Measurements from ENCODE around the gene GBA3. TPM values are rescaled to one million over a fixed set of nuclear protein-coding genes. Genes with fewer than 3 reads are reported as not detected.

Gene GBA3
- total RNA-seq, 4 donors from 2014 or later = 0.33 to 0.89 (median 0.77) TPM

GRCh38 chr4:22736912-22737311, 44.2 kb downstream of the GBA3 start:
- no peak for TF ChIP-seq POLR2A (IDR thresholded peaks at IDR 0.05)
- intact Hi-C loops (cut with DNase I) = no loop called here

GRCh38 chr4:22739968-22740367, 47.2 kb downstream of the GBA3 start:
- Histone ChIP-seq H3K27me3 (no peaks in the 10 kb centered on the region), H3K4me3 (replicated peaks in 1 of 3) (no peak overlapping the region), H3K36me3 (no peaks in the 10 kb centered on the region), H3K9me3 (no peaks in the 10 kb centered on the region), H3K27ac (peak overlapping the region; percentile 78 to 96 (median 82)), H3K4me1 (peaks cover 21 to 25% of the 10 kb centered on the region in 2 donors)
- intact Hi-C loops (cut with DNase I) = no loop called here
- 16 to 34% methylated on average over 3 of the region's 3 CpGs for WGBS, 2 donors
- TF ChIP-seq CTCF (IDR thresholded peaks at IDR 0.05) = no peak
- no peak for TF ChIP-seq POLR2A (IDR thresholded peaks at IDR 0.05)
- peak; percentile 91 to 94 for DNase-seq

More at GRCh38 chr4:22736912-22737311, 44.2 kb downstream of the GBA3 start:
- H3K27ac ChIP-seq = no peak overlapping the region
- no peaks in the 10 kb centered on the region for H3K36me3 ChIP-seq
- no peak for DNase-seq
- H3K4me3 ChIP-seq (replicated peaks in 1 of 3) = no peak overlapping the region
- no peaks in the 10 kb centered on the region for H3K27me3 ChIP-seq
- H3K4me1 ChIP-seq = peaks cover 18 to 20% of the 10 kb centered on the region in 2 donors
- 90% methylated on average over 2 of the region's 2 CpGs for WGBS, 2 donors
- no peaks in the 10 kb centered on the region for H3K9me3 ChIP-seq

GRCh38 chr4:22741744-22742143, 49.0 kb downstream of the GBA3 start:
- H3K9me3 ChIP-seq = no peaks in the 10 kb centered on the region
- no peaks in the 10 kb centered on the region for H3K27me3 ChIP-seq
- H3K4me3 ChIP-seq (replicated peaks in 1 of 3) = no peak overlapping the region
- DNase-seq = no peak
- intact Hi-C loops (cut with DNase I) = no loop called here
- 86 to 90% methylated on average over 3 of the region's 3 CpGs for WGBS, 2 donors
- TF ChIP-seq POLR2A (IDR thresholded peaks at IDR 0.05) (no peak), CTCF (IDR thresholded peaks at IDR 0.05) (no peak)
- peak overlapping the region in 2 of 3 donors; percentile 82 to 96 for H3K27ac ChIP-seq
- peaks cover 27 to 33% of the 10 kb centered on the region in 2 donors for H3K4me1 ChIP-seq
- no peaks in the 10 kb centered on the region for H3K36me3 ChIP-seq

GRCh38 chr4:22743290-22743689, 50.6 kb downstream of the GBA3 start:
- H3K9me3 ChIP-seq = no peaks in the 10 kb centered on the region
- no peaks in the 10 kb centered on the region for H3K36me3 ChIP-seq
- H3K4me1 ChIP-seq = peaks cover 27 to 33% of the 10 kb centered on the region in 2 donors
- no peak for DNase-seq
- H3K27me3 ChIP-seq = no peaks in the 10 kb centered on the region
- no peak overlapping the region for H3K27ac ChIP-seq
- intact Hi-C loops (cut with DNase I) = no loop called here
- TF ChIP-seq CTCF (IDR thresholded peaks at IDR 0.05) (no peak), POLR2A (IDR thresholded peaks at IDR 0.05) (no peak)
- H3K4me3 ChIP-seq (replicated peaks in 1 of 3) = no peak overlapping the region
- WGBS, 2 donors = 88 to 95% methylated on average over 3 of the region's 3 CpGs

GRCh38 chr4:22744478-22745062, 51.8 kb downstream of the GBA3 start:
- no peak overlapping the region for H3K4me3 ChIP-seq (replicated peaks in 1 of 3)
- H3K9me3 ChIP-seq = no peaks in the 10 kb centered on the region
- H3K27me3 ChIP-seq = no peaks in the 10 kb centered on the region
- DNase-seq = no peak
- no peak for TF ChIP-seq POLR2A (IDR thresholded peaks at IDR 0.05)
- no peak for TF ChIP-seq CTCF (IDR thresholded peaks at IDR 0.05)
- 95 to 97% methylated on average over 8 of the region's 8 CpGs for WGBS, 2 donors
- H3K27ac ChIP-seq = no peak overlapping the region
- H3K36me3 ChIP-seq = no peaks in the 10 kb centered on the region
- intact Hi-C loops (cut with DNase I) = no loop called here
- peaks cover 21 to 22% of the 10 kb centered on the region in 2 donors for H3K4me1 ChIP-seq

All from thyroid gland (tissue), 4 donors.